Stimulated activated CD4-positive, alpha-beta T cell treated with anti-CD3 and anti-CD28 coated beads, Interleukin-1b, Interleukin-23, amount 100 ng/mL, for 4 hours (primary cell): ENCODE measurements around the gene CTTN.
A peak's percentile ranks its signal among the peaks of the same experiment; 100 is the strongest.
"Not testable (repeated sequence)": the region's sequence is repeated elsewhere in the genome, so short reads cannot be mapped to it uniquely, and the experiment has no call there.

Source experiments
- DNase-seq, 2 donors: peaks; one replicate each; pipeline ENCODE4 v3.0.0-alpha.2; 2020; ENCODE audit warnings: low read depth in 2 of 2

Gene CTTN

DNA sequence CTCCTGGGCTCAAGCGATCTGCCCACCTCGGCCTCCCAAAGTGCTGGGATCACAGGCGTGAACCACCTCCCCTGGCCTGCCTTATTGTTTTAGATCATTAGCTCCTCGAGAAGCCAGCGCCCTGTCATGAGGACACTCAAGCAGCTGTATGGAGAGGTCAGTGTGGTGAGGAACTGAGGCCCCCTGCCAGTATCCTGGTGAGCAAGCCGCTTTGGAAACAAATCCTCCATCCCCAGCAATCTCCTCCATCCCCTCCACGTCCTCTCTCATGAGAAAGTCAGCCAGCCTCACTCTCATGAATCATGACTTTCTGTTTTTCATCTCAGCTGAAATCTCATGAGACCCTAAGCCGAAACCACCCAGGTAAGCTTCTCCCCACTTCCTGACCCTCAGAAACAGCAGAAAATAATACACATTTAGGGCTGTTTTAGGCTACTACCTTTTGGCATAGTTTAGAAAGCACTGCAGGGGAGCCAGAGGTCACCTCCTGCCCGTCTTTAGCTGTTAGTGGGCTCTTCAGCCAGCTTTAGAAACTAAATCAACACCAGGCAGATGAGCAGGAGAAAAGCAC, 56.0 kb downstream of the CTTN start:
- no peak for DNase-seq

DNA sequence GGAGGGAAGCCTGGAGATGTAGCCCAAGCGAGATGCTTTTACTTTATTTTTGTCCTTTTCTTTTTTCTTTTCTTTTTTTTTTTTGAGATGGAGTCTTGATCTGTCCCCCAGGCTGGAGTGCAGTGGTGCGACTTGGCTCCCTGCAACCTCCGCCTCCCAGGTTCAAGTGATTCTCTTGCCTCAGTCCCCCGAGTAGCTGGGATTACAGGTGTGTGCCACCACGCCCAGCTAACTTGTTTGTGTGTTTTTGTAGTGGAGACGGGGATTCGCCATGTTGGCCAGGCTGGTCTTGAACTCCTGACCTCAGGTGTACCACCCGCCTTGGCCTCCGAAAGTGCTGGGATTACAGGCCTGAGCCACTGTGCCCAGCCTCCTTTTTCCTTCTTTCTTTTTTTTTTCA, 56.5 kb downstream of the CTTN start:
- not testable (repeated sequence) for DNase-seq

DNA sequence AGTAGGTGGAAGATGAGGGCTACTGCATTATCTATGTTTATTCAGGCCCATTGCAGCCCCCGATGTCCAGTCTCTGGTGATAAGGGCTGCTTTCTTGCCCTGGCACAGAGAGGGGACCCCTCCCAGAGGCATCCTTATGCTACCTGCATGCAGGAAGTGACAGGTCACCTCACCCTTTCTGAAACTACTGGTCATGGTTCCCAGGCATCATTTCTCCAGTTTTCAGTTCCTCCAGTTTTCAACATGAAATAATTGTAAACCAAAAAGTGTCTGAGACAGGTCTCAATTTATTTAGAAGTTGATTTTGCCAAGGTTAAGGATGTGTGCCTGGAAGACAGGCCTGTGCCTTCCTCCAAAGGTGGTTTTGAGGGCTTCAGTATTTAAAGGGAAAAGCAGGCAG, 57.0 kb downstream of the CTTN start:
- no peak for DNase-seq

DNA sequence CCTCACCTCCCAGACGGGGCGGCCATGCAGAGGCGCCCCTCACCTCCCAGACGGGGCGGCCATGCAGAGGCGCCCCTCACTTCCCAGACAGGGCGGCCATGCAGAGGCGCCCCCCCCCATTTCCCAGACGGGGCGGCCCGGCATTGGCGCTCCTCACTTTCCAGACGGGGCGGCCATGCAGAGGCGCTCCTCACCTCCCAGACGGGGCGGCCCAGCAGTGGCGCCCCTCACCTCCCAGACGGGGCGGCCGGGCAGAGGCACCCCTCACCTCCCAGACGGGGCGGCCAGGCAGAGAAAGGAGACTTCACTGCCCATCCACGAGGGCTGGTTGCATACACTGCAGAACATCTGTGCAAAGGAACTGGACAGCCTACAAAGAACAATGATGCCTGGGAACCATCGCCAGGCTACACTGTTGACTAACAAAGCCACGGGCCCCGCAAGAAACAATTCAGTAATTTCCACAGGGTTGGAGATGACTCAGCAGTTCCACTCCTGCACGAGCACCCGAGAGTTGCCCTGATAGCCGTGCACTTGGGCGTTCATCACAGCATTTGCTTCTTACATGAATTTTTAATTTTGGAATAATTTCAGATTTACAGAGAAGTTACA, 58.7 kb downstream of the CTTN start:
- DNase-seq, result no peak

DNA sequence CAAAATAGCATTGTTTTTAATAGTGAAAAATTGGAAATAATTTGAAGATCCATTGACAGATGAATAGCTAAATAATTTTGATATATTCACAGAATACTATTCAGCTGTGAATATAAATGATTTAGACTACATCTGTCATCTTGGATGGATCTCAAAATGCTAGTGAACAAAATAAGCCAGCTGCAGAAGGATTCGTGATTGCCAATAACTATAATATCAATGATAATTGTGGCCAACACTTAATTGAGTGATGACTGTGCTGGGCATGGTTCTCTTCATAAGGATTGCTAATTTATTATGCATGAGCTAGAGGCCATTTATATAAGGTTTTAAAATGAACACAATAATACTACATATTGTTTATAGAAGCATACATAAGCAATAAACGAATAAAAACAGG, 60.4 kb downstream of the CTTN start:
- no peak for DNase-seq

DNA sequence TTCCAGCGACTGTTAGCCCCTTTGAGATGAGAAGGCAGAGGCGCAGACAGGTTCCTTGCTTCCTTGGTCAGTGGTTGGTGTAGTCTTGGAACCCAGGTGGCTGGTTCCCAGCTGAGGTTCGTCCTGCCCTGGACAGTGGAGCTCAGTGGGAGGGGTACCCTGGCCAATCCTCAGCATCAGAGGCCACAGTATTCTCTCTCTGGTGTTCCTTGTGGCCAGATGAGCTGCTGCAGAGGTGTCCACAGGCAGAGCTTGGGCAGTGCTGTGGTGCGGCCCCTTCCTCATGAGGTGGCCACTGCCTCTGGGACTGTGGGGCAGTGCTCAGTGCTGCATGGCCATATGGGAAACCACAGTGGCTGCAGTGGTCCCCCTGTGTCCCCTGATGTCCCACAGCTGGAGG, 61.8 kb downstream of the CTTN start:
- DNase-seq, result no peak

DNA sequence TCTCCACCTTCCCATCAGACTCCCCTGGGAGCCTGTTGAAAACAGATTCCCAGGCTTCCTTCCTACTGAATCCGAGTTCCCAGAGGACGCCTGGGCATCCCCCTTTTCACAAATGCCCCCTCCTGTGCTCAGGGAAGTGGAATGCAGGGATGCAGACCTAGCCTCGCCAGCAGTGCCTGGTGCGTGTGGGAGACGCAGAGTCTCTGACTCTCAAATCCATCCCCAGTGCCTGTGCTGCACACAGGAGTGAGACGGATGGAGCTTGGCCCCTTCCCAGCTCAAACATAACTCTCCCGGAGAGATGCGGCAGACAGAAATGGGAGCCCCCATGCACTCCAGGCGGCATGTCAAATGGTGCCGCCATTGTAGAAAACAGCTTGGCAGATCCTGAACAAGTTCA, 62.6 kb downstream of the CTTN start:
- DNase-seq, result no peak

DNA sequence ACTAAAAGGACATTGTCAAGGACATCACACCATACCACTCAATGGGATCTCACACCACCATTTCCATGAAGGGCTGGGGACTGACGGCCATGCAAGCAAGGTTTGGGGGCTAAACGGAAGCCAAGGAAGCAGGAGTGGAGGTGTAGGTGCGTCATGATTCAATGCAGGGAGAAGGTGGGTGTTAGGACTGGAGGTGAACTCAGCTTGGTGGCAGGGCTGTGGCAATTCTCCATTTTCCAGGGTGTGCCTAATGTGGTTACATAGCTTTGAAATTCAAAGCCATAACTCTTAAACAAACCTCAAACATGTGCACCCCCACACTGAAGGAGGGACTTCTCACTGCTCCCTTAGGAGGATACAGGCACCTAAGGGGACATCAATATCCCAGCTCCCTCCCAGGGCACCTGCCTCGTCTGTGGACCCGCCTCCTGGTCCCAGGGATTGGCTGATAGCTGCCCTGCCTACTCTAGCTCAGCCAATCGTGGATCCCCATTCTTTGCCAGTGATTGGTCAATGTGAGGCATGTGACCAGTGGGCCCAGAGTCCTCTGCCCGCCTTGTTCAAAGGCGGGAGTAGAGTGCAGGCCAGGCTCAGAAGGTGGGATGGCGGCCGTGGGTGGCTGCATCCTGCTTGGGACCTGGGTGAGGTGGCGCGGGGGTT, 64.6 kb downstream of the CTTN start:
- DNase-seq, result no peak

DNA sequence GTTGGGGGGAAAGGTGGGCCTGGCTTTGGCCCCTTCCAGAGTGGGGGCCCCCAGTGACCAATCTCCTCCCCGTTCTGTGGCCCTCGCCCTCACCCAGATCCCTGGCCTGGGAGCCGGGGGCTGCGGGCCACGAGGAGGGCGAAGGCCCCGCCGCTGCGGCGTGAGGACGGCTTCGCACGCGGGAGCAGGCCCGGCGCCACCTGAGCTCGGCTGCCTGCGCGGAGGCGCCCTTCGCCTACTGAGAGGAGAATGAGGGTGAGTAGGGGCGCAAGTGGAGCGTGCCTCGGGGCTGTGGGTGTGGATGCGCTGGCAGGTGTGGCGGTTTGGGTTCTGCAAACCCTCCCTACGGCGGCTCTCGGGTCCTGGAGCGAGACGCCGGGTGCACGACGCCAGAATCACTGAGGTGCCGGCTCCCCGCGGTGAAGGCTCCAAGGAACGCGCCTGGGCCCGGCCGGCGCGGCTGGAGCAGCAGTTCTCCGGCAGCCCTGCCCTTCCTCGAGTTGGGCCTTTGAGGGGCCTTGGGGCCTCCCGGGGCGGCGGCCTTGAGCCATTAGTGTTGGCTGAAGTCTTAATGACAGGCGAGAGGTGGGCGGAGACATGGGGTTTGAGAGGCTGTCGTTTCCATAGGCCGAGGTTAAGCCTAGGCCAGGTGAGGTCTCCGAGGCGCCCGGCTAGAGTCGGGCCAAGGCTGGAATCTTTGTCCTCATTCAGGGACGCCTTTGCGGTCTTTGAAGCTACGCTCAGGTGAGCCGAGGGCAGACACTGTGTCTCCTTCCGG, 65.3 kb downstream of the CTTN start:
- DNase-seq, result no peak

DNA sequence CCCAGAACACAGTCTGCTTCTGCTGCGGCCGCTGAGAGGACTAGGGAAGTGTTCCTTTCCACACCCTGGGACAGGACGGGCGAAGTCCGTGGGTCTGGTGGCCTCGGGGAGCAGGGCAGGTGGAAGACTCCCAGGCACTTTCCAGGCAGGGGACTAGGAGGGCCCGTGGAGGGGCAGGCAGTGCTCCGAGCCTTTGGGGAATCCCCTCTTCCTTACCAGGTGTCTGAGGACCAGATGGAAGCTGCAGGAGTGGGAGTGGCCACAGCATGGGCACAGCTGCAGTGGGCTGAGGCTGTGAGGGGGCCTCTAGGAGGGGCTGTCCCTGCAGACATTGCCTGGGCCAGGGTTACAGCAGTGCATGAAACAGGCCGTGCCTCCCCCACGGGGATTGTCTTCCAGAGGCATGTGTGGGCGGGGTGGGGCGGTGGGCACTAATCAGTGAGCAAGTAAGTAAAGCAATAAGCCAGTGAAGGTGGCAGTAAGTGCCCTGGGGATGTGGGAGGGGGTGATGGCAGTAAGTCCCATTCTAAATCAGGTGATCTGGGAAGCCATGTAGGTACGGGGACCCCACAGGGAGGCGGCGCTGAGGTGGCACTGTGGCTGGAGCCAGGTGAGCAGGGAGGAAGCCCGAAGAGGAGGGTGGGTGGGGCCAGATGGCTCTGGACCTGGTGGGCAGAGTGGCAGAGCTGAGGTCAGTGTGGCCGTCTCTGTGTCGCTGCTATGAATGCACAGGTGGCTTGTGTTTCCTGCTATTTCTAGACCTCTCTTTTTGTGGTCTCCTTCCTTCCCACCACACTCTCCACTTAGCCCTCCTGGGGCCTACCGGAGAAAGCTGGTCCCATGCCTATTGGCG, 66.4 kb downstream of the CTTN start:
- no peak for DNase-seq

DNA sequence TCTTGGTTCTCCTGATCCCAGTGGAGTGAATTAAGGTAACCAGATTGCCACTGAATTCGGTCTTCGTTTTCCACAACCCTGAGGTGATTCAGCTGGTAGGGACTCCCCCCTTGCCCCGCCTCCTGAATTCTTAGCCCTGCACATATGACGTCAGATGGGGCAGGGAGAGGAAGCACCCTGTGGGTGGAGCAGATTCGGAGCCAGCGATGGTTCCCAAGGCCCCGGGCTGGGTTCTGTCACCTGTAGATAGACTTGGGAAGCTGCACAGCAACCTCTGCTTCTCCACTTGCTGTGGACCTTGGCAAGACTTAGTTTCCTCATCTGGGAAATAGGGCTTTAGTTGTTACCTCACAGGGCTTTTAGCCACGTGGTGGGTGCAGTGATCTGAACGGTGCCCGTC, 67.8 kb downstream of the CTTN start:
- DNase-seq, result no peak

DNA sequence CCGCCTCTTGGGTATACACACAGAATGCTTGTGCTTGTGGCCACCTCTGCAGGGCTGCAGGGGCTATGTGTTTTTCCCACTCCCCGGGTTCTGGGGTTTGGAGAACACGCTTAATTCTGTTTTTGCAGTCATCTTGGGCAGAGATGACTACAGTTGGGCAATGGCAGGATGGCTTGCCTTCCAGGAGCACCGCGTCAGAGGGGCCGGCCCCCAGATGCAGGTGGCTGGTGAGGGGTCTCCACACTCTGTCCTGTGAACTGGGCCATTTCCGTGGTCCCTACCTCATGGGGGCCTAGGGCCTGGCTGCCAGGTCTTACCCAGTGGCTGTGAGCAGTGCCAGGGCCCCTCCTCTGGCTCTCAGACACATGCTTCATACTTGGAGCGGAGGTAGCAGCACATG, 68.3 kb downstream of the CTTN start:
- DNase-seq, result no peak

DNA sequence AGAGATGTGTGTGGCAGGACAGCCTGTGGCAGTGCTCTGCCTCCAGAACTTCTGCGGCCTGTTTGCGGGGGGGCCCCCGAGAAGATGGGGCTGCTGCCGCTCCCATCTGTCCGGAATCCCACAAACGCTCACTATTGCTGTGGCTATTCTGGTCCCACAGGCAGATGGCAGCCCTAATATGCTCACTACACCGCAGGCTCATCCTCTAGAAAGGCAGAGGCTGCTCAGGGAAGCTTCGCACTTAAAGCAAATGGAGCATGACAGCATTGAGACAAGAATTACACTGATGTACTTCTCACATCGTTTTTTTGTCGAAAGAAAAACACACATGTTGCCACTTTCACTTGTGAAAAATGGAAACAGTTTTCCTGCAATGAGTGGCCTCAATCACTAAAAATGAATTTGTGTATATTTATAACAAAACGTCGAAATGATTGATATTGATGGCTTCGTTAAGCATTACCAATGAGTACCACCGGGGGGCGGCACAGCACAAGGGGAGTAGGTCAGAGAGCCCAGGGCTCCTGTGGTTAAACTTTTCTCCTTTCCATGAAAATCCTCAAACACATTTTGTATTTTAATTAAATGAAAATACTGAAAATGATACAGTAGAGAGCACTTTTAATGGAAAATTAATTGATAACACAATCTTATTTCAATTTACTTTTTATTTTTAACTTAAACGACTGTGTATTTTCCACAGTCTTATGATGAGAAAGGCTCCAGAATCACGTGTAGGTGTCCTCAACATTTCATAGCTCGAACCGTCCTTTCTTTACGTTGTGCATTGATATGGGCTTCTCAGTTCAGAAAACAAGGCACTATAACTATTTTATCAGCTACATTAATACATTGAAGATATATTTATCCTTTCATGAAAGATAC, 69.1 kb downstream of the CTTN start:
- DNase-seq, result peak in 1 of 2 donors; percentile 25

DNA sequence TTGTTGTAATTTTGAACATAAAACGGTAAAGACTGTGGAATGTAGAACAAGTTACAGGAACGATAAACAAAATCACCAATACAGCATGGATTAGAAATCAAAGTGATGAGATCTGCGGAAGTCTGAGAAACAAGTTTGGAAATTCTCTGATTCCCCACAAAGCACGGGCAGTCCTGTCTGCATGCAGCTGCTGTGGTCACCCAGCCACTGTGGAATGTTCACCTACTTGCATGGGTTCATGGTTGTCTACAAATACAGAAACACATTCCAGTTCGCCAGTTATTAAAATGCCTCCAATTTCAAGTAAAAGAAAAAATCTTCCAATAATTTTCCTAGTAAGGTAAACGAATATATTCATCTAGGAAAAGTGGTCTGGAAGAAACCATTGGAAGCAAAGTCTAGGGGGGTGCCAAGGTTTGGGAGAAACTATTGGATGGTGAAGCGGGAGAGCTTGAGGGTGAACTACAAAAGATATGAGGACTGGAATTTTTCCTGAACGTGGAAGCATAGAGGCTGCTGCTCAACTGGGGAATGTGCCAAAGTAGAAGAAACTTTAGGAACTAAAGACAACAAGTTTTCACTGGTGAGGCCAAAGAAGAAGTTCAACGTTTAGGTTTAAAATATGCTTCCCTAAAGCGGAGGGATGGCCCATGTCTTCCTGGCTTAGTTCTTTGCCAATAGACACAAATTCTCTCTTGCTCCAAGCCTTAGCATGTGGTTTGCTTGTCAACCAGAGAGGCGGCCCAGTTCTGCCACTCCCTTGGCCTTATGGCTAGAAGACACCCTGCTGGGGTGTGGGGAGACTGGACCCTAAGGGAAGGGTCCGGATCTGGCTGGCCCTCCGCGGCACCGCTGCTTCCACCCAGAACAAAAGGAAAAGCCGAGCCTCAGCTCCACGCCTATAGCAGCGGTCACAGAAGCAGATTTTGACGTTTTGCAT, 70.2 kb downstream of the CTTN start:
- DNase-seq, result no peak

DNA sequence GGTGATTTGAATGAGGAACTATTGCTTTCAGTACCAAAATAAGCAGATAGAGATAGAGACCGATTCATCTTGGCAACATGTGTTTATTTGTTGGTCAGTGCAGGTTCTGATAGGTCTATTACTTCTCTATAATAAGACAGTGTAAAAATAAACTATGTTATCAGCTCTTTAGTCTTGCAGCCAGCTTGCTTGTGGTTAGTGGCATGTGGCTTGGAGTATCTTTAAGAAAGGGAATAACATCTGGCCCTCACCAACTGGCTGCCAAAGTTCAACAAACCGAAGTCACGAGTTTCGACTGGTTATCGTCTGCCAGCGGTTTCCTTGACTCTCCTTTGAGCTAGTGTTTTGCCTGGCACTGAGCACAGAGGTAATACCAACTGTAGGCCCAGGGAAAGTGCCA, 71.8 kb downstream of the CTTN start:
- DNase-seq, result no peak

DNA sequence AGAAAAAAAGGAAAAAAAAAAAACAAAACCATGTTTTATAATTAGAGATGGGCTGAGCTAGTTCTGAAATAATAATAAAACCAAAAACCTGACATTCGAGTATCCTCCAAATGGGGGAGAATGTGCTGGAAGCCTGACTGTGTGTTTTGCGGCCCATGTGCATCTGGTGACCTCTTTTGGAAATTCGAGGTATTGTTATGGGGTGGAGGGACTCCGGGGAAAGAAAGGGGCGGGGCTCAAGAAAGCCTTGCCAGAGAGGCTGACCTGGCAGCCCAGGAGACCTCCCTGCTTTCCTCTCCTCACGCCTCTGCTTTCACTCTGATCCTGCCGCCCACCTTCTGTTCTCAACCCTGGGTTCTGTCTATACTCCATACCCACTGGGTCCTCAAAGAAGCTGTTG, 72.9 kb downstream of the CTTN start:
- DNase-seq, result no peak

DNA sequence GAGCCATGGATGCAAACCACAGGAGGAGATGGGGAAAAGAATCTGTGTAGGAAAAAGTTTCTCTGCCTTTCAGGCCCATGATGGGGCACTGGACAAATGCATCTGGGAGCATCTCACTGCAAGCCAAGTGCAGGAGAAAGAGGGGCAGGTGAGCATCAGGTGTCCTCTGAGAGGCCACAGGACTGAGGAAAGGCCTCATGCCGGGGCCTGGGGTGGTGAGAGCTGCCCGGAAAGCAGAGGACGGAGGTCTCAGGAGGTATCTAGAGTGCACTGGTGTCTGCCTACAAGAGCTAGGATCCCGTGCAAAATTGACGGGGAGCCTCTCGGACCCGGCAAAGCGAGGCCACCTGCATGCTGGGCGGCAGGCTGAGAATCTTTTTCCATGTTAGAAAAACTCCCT, 73.9 kb downstream of the CTTN start:
- no peak for DNase-seq

DNA sequence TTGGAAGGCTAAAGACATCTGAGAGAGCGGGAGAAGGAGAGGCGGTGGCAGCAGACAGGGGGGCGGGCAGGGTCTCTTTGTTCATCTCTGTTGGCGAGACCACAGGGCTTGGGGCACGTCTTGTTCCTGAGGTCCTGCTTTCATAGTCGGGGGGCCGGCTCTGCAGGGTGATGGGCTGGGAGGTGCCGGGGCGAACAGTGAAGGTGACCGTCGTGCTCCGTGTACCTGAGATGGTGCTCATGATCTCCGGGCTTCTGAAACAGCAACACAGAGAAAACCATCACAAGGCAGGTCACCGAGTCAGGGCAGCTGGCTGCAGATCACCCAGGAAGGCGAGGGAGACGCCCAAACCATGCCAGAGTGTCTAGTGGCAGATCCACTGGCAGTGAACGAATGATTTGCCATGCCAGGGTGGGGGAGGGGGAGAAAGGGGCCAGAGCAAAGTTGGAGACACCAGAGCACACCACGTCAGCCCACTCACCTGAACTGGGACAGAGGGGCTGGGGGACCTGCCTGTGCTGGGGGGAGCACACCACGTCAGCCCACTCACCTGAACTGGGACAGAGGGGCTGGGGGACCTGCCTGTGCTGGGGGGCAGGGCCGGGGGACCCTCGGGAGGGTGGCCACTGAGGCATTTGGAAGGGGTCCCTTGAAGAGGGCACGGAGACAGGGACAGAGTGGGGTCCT, 75.0 kb downstream of the CTTN start:
- no peak for DNase-seq
